NCI-H146 (cell line): Measurements from ENCODE around the gene ERVFRD-1.
"Not testable (repeated sequence)": the region's sequence is repeated elsewhere in the genome, so short reads cannot be mapped to it uniquely, and the experiment has no call there.

Experiments used
- DNase-seq: peaks from one replicate; lab custom pipeline; 2025; lab: John Stamatoyannopoulos, UW

Gene ERVFRD-1

DNA sequence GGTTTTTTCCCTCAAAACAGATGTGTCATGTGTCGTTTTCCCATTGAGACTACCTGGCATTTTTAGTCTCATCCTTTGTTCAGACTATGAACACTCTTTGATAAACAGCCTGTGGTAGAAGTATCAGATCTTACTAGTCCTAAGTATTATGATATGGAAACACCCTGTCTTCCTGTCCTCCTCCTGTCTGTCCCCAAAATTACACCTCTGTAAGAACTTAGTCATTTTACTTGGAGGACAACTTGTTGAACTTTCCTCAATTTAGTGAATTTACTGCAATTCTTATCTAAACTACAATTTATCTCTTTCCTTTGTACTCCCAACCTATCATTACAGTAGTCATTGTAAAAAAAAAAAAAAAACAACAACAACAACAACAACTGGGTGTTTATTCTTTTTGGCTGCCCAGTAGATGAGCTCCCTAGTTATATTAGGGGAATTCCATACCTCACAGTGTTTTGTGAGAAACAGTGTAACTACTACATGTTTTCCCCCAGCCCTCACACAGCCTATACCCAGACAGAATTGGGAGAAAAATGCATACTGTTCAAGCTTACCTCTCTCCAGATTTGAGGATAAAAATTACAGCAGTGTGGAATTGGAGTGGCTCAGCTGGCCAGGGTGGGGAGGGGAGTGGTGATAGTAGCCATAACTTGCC, 18.5 kb upstream of the ERVFRD-1 start:
- no peak for DNase-seq

DNA sequence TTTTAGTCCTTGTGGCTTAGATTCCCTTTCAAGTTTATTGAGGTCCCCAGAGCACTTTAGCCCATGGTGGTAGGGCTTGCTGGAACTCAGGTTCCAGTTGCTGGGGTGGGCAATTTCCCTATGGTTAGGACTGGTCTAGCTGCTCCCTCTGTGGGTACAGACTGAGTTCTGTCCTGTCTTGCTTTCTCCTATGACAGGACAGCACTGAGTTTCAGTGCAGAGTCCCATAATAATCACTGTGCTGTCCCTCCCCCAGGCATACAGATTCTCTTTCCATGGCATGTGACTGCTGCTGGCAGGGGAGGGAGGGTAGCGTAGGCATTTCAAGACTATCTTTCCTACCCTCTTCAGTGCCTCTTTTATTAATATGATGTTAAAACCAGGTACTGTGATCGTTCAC, 17.1 kb upstream of the ERVFRD-1 start:
- DNase-seq = no peak

DNA sequence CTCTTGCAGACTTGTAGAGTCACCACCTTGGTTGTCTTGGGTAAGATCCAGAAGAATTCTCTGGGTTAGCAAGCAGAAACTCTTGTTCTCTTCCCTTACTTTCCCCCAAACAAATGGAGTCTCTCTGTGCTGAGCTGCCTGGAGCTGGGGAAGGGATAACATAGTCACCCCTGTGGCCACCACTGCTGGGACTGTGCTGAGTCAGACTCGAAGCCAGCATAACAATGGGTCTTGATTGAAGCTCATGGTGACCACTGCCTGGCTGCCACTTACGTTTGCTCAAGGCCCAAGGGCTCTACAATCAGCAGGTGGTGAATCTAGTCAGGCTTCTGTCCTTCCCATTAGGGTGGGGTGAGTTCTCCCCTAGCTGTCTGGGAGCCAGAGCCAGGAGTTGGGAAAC, 15.4 kb upstream of the ERVFRD-1 start:
- DNase-seq = no peak

DNA sequence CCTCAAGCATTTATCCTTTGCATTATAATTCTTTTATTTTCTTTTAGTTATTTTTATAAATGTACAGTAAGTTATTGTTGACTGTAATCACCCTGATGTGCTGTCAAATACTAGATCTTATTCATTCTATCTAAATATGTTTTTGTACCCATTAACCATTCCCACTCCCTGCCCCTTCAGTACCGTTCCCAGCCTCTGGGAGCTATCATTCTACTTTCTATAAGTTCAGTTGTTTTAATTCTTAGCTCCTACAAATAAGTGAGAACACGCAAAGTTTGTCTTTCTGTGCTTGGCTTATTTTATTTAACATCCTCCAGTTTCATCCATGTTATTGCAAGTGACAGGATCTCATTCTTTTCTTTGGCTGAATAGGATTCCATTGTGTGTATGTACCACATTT, 12.5 kb upstream of the ERVFRD-1 start:
- DNase-seq = no peak

DNA sequence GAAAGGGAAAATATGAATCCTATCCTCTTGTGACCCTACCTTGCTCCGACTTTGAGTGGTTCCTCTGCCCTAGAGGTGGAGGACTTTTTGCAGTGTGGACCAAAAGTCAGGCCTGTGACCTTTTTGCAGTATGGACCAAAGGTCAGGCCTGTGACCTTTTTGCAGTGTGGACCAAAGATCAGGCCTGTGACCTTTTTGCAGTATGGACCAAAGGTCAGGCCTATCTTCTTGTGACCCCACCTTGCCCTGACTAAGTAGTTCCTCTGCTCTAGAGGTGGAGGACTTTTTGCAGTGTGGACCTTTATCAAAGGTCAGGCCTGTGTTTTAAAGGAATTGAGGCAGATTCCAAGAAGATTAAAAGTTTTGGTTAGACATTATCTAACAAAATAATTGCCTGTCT, 10.9 kb upstream of the ERVFRD-1 start:
- no peak for DNase-seq

DNA sequence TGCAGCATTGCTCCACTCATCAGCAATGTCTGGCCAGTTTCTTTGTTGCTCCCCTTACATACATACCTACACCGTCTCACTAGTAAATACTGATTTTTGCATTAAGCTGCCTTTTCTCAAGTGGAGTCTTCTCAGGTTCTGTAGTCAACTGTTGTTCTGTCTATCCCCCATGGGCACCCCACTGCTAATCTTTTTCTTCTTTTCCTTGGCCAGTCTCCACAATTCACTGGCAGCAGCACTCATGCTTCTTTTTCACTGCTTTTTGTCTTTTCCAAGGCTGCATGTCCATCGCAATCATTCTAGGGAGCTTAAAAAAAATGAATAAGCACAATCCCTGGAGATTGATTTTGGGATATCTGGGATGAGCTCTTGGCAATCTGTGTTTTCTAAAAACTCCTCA, 10.3 kb upstream of the ERVFRD-1 start:
- no peak for DNase-seq

DNA sequence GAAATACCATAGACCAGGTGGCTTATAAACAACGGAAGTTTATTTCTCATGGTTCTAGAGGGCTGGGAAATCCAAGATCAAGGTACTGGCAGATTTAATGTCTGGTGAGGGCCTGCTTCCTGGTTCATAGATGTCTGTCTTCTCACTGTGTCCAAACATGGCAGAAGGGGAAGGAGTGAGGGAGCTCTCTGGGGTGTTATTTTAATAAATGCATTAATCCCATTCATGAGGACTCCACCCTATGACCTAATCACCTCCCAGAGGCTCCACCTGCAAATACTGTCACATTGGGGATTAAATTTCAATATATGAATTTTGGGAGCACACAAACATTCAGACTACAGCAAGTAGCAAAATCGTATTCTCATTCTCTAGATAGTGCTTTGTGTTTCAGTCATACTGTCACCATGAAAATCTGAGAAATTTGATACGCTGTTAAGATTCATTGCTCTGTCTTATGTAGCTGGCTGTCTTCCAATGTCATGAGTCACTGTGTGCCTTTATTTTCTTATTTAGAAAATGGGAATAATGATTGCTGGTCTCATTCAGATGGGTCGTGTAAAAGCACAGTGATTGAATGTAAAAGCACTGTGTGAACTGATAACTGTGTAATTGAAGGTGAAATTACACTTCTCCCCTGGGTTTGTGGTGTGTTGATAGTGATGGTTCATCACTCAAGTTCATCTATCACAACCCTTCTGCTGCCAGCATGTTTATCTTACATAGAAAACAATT, 8.9 kb upstream of the ERVFRD-1 start:
- peak; percentile 18 for DNase-seq

DNA sequence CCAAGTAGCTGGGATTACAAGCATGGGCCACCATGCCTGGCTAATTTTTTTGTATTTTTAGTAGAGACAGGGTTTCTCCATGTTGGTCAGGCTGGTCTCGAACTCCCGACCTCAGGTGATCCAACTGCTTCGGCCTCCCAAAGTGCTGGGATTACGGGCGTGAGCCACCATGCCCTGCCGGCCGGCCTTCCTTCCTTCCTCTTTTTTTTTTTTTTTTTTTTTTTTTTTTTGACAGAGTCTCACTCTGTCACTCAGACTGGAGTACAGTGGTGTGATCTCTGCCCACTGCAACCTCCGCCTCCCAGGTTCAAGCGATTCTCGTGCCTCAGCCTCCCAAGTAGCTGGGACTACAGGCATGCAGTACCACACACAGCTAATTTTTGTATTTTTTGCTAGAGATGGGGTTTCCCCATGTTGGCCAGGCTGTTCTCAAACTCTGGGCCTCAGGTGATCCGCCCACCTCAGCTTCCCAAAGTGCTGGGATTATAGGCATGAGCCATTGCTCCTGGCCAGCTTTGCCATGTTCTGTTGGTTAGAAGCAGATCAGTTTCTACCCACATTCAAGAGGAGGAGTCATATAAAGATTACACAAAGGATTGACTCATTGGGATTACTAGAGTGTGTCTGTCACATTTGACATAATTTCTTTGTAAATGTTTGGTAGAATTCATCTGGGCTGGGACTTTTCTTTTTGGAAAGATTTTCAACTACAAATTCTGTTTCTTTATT, 4.4 kb upstream of the ERVFRD-1 start:
- not testable (repeated sequence) for DNase-seq

DNA sequence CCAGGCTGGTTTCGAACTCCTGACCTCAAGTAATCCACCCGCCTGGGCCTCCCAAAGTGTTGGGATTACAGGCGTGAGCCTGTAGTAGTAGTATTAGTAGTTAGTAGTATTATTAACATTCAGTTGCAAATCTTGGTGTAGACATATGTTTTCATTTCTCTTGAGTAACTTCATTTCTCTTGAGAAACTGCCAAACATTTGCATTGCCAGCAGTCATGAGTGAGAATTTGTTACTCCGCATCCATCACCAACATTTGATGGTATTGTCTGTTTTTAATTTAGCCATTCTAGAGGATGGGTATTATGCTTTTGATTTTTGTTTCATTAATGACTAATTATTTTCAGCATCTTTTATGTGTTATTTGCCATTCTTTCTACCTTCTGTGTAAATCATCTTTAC, 1.5 kb upstream of the ERVFRD-1 start:
- no peak for DNase-seq

DNA sequence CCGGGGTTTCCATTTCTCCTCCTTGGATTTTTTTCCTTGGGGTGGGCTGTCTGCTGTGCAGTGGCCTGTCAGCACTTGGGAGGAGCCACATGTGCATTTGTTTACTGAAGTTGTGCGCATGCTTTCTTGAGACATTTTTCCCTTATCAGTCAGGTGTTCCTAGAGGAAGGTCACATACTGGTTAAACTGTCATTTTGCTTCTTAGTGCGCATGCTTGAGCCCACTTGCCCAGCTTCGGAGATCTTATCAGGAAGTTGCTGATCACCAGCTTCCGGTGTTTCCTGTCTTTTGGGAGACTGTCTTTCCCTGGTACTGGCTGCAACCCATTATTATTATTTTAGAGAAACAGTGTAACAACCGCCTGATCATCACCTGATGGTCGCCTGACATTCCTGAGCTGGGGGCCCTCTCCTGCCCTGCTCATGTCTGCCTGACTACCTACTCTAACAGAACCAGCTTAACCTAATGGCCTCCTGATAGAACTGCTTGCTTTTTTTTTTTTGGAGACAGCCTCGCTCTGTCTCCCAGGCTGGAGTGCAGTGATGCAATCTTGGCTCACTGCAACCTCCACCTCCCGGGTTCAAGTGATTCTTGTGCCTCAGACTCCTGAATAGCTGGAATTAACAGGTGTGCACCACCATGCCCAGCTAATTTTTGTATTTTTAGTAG, 378 bp upstream of the ERVFRD-1 start:
- no peak for DNase-seq

DNA sequence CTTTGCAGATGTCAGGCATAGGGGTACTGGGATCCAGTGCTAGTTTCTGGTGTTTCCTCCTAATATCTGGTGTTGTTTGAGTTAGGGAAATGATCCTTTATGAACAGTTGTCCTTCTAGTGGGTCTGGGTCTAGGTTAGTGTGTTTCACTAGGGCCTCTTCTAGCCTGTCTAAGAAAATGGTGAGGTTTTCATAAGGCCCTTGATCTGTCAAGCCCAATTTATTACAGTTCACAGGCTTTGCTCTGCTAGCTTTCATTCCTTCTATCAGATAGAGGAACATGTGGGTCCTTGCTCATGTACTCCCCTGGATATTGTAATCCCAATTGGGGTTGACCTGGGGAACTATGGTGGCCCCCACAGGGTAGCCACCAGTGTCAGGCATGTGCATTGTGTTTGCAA, 2.8 kb downstream of the ERVFRD-1 start:
- DNase-seq = no peak

DNA sequence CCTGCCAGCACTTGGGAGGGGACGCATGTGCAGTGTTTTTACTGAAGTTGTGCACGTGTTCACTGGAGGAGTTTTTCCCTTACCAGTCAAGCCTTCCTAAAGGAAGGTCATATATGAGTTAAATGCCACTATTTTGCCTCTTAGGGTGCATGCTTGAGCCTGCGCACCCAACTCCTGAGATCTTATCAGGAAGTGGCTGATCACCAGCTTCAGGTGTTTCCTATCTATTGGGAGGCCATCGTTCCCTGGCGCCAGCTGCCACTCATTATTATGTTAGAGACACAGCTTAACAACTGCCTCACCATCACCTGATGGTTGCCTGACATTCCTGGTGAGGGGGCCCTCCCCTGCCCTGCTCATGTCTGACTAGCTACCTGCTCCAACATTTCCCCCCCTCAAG, 8.5 kb downstream of the ERVFRD-1 start:
- no peak for DNase-seq

DNA sequence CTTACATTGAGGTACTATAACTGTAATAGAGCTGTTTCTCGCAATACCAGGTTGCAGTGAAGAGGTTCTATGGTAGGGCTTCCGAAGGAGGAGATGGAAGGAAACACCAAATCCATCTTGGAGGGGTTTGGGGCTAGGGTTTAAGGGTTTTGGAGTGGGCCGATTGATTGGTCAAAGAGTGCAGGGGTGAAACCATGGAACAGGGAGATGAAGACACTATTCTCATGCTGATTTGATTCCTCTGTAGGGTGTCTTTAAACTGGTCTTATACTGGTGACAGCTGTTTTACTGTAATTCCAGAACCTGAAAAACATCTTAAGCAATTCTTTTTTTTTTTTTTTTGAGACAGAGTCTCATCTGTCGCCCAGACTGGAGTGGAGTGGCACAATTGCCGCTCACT, 10.1 kb downstream of the ERVFRD-1 start:
- no peak for DNase-seq

DNA sequence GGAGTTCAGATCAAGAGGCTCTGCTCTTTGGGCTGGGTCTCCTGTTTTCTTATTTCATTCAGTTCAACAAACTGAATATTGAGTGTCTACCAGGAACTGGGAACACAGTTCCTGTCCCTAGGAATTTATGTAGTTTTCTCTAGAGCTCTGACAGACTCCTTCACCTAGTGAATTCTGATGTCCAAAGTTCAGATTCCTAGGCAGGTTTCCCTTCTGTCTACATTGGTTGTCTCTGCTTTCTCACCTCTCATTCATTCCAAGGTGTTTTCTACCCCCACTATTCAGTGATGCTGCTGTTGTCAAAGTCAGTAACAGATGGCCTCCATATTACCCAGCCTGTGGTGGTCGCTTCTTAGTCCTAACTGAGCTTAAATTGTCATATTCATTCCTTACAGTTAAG, 13.5 kb downstream of the ERVFRD-1 start:
- DNase-seq = no peak

DNA sequence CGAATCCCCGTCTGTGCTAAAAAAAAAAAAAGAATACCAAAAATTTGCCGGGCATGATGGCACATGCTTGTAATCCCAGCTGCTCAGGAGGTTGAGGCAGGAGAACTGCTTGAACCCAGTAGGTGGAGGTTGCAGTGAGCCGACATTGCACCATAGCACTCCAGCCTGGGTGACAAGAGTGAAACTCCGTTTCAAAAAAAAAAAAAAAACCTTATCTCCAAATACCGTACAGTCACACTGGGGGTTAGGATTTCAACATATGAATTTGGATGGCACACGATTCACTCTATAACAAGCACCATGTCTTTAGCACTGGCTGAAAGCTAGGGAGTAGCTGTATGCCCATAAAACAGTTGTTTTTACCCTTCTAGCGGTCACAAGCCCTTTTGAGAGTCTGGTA, 14.0 kb downstream of the ERVFRD-1 start:
- DNase-seq = no peak

DNA sequence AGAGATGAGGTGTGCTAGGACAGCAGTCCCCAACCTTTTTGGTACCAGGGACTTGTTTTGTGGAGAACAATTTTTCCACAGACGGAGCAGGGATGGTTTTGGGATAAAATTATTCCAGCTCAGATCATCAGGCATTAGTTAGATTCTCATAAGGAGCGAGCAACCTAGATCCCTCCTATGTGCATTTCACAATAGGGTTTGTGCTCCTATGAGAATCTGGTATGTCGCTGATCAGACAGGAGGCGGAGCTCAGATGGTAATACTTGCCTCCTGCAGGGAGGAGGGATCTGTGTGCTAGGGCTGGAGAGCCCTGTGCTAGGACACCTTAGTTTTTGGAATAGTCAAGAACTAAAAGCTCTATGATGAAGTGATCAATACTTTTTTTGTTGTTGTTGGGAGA, 15.4 kb downstream of the ERVFRD-1 start:
- DNase-seq = peak; percentile 15

DNA sequence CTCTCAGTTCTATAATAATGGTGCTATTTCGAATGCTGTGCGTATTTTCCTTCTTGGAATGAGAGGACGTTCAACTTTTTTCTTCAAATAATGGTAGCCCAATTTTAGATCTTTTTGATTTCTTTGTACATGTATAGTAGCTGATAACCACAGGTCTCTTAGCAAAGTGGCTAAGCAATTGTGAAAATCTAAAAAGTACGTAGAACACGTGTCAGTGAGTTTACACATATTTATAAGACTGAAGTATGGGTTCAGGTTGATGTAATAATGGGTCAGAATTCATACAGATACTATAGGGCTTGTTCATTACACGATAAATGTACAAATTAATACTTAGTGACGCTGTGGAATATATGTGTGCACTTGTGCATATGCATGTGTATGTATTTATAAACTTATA, 16.6 kb downstream of the ERVFRD-1 start:
- no peak for DNase-seq

DNA sequence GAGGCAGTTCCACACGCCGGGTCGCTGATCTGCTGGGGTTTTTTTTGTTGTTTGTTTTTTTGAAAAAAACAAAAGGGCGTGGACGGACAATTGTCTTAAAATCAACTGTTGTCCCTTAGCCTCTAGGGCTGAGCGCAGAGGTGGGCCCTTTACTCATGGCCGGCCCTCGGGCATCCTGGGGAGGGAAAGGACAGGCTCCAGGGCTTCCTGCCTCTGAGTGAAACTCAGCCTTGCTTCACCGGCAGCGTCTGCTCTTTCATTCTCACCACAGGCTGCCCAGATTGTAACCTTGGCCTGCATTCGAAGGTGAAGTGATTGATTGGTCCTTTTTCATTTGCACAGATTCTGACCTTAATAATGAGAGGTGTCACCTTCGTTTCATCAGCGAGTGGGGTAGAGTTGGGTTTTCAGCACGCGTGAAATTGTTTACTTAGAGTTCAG, 17.1 kb downstream of the ERVFRD-1 start:
- peak; percentile 71 for DNase-seq

DNA sequence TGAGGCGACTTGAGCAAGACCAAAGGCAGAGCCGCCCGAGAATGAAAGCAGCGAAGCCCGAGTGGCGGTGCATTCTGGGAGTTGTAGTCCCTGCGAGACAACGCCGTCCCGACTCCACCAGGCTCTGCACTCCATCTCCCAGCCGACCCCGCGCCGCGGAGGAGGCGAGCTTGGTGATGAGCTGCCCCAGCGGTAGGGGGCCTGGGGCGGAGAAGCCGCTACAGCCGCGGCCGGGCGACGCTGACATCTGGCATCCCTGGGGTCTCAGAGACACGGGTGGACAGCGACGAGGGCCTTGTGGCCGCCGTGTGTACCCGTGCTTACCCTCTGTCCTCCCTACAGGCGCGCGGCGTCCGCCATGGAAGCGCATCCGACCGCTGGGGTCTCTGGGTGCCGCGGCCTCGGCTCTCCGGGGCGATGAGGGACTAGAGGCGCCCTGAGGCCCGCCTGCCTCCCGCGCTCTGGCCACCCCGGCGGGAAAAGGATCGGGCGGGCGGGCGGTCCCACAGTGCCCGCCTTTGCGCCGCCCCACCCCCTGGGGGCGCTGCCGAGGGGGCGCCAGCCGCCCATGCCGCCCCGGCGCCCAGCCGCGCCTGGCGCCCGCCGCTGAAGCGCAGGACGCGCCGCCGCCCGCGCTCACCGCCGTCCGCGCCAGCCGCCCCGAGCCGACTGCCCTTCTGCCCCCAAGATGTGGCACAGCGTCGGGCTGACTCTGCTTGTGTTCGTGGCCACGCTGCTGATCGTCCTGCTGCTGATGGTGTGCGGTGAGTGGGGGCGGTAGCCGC, 17.7 kb downstream of the ERVFRD-1 start, which contains the start of gene SMIM13:
SMIM13 (plus strand) TSS at position 209 of the 785 bp plus-strand sequence; CDS start at position 689, 480 bp downstream.
- peak; percentile 98 for DNase-seq

DNA sequence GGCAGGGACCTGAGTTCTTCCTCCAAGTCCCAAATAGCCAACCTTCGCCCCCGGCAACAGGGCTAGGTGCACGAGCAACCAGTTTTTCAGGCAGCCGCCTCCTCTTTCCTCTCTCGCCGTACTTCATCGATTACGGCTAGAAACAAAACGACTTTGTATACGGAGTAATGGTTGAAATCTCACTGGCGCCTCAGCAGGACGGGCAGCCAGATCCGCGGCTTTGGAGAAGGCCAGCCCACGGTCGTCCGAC, 18.2 kb downstream of the ERVFRD-1 start:
- no peak for DNase-seq

DNA sequence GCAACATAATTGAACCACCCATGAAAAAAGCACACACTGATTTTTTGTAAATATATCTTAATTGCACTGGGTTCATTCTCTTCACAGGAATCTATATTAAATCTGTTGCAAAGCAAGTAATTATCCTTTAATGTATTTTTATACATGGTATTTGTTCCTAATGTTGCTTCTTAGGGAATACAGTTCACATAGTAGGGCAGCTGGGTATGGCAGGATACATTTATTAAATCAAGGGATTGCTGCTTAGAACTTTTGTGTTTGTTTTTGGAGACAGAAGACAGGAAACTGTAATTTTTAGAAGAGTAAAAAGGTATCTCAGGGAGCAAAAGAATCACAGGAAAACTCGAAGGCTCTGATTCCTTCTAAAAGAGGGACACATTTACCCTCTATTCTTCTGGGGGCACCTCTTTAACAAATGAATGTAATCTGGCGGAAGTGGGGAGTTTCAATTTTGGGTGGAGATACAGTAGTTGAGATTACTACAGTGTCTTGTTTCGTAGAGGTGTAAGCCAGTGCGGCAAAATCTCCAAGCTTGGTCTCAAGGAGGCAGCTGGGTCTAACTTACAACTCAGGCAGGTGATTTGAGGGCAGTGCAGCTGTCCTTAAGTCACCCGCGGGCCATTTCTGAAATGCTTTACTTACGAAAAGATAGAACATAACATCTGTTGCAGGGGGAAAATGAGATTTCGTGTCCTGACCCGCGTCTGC, 18.7 kb downstream of the ERVFRD-1 start:
- DNase-seq = peak; percentile 74
